GM19240 (cell line): ENCODE measurements around the gene ANKLE1.

Source experiments
- DNase-seq: peaks from one replicate; pipeline ENCODE4 v3.0.0; 2011; ENCODE audit warnings: low spot score; ENCODE audit not compliant: insufficient read length

The ANKLE1 gene

DNA sequence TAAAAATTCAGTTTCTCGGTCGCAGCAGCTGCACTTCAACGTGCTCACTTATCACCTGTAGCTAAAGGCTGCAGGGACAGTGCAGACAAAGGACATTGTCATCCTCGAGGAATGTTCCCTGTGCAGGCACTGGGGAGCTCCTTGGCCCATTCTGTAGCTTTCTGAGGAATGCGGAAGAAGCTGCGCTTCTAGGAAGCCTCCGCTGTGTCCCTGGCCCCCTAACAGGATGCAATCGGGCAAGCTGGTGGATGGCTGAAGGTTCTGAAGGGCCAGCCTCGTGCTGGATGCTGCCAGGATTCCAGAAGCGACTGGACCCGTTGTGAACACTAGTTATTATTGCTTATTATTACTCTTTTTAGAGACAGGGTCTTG, 44.9 kb downstream of the ANKLE1 start:
- DNase-seq, result no peak

DNA sequence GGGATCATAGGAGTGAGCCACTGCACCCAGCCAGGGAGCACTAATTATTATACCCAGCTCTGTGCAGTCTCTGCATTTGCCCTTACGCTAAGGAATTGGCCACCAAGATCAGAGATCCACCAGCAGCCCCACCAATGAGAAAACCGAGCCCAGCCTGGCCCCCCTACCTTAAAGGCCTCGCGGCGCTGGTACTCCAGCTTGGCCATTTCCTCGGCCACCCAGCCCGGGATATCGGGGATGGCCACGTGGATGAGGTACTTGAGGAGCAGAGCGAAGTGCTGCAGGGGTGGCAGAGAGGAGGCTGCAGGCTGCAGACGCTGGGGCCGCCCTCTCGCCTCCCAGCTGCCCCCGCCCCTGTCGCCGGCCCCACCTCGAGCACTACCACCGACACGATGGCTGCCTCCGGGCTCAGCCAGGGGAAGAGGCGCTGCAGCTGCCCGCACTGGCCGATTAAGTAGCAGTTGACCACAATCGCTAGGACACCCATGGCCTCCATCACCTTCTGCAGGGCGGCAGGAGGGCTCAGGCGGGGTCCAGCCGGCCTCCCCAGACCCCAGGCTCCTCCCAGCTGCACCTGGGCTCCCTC, 45.5 kb downstream of the ANKLE1 start:
- no peak for DNase-seq

DNA sequence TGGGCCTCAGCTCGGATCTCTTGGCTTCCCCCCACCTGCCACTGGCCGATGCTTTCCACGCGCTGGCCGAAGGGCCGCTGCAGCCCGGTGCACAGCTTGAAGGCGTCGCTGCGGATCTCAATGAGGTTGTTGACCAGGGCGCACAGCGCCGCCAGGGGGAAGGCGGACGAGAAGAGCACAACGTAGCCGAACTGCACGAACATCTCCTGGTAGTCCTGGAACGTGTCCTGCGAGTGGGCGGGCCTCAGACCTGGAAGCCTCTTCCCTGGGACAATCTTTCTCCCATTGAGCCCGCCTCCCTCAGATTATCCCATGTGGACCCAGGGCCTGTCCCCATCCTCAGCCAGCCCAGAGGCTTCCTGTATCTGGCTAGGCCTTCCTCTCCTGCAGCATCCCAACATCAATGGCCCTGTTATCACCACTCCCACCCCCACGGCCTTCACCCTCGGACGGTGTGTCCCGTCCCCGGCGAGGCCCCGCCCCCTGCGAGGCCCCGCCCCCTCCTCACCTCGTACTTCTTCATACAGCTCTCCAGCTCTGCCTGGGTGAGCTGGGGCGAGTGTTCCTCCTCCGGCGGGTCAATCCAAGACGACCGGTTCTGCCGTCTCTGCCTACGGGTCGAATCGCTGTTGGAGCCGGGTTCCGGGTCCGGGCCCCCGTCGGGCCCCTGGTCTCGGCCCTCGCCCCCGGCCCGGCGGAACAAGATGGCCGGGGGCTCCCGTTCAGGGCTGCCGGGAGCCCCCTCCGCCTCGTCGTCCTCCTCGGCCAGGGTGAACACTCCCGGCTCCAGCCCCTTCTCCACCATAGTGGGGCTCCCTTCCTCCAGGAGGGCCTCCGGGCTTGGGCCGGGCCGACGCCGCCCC, 46.2 kb downstream of the ANKLE1 start:
- no peak for DNase-seq

DNA sequence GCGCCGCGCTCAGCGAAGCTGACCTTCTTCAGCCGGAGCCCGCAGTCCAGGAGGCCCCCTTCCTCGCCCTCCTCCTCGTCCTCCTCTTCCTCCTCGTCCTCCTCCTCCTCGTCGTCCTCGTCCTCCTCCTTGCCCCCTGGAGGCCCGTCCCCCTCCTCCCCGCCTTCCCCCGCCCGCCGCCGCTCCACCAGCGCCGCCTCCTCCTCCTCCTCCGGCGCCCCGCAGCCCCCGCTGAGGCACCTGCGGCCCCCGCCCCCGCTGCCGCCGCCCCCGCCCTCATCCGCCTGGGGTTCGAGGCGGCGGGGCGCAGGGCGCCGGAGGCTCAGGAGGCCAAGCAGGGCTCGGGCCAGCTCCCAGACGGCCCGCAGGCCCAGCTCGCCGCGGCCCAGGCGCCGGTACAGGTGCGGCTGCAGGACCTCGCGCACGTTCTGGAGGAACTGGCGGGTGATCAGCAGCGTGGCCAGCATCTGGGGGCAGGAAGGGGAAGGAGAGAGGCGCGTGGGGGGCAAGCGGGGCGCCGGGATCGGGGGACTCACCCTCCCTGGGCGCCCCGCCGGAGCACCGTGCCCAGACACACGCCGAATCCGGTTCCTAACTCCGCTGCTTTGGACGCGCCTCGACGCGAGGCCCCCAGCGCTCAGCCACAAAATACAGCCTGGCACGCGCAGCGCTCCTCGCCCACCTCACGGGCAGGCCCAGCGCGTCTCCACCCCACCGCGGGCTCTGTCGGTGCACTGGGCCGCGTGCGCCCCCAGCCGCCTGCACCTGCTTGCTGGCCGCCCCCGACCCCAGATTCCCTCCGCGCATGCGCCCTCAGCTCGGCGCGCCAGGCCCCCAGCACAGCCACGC, 47.0 kb downstream of the ANKLE1 start:
- DNase-seq, result no peak

DNA sequence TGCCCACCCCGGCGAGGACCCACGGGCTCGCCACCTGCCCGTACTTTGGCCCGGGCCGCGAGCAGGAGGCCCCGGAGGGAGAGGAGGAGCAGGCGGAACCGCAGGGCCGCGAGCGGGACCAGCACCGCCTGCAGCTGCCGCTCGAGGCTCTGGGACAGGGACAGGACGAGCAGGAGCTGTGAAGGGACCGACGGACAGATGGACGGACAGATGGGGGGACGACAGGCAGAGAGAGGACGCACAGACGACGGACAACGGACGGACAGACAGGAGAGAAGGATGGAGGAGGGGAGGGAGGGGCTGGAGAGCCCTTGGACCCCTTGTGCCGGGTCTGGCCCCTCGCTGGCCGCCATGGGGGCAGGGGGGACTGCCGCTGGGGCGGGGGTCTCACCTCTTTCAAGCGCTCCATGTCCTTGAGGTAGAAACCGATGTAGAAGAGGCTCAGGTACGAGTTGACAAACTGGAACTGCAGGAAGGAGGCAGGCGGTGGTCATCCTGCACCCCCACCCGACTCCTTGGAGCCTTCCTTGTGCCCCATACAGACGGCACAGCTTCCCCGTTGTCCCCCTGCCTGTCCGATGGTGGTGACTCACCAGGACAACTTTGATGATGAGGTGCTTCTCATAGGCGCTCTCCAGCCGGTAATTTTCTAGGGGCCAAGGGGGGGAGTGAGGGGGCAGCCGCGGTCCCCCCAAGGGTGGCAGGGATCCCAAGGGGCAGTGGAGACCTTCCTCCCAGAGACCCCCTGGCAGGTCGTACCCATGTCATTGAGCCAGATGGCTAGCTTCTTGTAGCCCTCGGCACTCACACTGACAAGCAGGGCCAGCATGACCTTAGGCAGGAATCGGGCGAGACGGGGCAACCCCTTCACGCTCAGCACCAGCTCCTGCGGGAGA, 47.9 kb downstream of the ANKLE1 start:
- no peak for DNase-seq

DNA sequence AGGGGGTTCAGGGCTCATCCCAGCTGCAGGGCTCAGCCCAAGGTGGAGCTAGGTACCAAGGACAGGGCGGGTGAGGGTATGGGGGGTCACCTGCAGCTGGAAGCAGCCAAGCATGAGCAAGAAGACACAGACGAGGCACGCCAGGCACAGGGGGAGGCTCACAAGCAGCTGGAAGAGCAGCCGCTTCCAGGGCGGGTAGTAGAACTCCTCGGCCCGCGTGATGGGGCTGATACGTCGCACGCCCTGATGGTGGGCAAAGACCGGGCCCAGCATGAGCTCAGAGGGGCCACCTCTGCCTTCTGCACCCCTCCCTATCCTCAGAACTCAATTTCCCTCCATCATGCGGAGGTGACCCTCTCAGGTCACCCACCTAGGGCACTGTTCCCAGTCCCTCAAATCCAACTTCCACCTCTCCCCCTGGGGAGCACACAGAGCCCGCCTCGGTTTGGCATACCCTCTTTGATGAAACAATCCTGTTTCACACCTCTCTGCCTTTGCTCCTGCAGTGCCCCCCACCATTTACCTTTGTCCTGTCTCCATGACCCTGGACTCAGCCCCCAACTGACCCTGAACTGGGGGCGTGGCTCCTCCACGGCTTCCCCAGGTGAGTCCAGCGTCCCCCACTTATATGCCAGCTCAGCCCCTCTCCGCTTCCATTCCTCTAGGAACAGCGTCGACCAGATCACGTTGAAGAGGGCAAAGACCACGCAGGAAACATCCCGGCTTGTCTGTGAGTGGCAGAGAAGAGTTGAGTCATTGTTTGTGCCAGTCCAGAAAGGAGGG, 48.8 kb downstream of the ANKLE1 start:
- no peak for DNase-seq

DNA sequence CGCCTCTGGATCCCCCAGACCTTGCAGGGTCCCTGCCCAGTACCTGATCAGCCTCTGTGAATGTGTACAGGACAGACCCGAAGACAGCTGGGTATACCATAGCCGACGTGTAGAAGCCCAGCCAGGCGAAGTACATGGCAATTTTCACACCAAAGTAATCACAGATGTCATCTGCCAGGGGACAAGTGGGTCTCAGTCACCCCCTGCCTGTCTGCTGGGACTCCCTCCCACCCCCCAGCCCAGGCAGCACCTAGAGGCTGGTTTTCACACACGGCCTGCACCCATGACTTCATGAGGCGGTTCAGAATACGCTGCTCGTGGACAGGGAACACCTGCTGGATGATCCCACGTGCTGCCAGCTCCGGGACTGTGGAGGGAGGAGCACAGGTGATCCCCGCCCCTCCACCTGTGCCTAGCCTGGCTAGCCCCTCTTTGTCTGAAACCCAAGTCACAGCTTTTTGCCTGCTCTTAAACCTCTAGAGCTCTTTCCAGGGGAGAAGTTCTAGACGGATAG, 49.4 kb downstream of the ANKLE1 start:
- no peak for DNase-seq

DNA sequence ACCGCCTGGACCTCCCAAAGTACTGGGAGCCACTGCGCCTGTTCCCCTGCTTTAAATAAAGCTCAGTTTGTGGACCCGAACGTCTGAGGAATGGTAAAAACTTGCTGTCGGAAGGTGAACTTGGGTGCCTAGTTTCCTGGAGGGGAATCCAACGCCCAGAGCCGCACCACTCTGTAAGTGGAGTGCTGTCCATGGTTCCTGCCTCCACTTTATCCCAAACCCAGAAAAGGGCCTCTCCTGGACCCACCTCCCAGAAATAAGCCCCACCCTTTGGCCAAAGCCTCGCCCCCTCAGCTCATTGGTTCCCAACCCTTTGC, 50.6 kb downstream of the ANKLE1 start:
- DNase-seq, result no peak

DNA sequence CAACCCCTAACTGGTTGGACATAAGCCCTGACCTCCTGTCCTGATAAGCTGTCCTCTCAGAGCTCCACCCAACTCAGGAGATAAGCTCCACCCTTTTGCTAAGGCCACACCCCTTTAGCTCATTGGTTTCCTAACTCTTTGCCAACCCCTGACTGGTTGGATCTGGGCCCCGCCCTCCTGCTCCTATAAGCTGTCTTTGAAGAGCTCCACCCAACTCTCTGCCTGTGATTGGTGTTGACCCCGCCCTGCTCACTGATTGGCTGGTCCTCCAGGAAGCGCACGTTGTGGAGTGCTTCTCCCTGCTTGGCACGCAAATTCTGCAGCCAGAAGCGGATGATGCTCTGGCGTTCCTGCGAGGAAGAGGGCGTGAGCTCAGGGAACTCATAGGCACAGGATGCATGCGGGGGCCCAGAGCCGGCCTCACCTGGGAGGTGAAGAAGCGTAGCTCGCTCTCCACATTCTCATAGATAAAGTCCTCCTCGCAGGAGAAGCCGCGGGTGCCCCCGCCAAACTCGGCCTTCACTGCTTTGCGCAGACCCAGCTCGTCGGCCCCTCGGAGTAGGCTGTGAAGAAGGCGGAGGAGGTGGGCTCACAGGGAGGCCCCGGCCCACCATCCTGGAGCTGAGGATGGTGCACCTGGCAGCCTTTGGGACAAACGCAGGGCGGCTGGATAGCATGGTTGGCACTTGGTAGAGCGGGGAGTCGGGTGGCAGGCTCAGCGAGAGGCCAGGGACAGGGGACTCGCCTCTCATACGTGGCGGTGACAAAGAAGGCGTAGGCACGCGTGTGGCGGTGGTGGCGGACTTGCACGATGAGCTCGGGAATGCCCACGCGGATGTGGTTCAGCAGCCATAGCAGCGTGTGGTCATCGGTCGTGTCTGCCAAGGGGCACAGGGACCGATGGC, 51.2 kb downstream of the ANKLE1 start:
- no peak for DNase-seq

DNA sequence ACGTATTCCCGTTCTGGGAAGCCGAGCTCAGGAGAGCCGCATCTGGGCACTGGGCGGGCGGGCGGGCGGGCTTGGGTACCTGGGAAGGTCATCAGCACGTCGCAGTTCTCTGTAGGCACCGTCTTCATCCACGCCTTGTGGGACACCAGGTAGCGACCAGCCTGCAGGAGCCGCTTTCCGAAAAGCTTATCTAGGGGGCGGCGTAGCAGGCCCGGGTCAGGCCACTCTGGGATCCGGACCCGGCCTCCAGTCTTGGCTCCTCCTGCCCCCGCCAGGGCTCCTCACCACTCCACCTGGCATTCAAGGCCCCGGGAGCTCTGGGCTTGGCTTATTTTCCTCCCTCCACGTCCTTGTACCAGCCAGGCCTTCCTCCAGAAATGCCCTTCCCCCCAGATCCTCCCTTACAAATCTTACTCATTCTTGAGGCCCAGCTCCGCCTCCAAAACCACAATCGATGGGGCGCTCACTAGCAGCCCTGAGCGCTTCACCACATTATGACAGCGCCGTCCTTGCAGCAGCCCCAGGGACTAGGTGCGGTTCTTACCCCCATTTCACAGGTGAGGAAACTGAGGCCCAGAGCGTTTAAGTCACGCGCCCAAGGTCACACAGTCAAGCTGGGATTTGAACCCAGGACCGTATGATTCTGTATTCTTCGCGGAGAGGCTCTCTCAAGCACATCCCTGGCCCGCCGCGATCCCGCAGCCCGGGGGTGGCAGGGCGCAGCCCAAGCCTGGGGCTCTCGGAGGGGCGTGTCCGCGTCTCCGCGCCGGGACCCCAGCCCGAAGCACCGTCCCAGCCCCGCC, 52.1 kb downstream of the ANKLE1 start:
- DNase-seq, result peak; percentile 66

DNA sequence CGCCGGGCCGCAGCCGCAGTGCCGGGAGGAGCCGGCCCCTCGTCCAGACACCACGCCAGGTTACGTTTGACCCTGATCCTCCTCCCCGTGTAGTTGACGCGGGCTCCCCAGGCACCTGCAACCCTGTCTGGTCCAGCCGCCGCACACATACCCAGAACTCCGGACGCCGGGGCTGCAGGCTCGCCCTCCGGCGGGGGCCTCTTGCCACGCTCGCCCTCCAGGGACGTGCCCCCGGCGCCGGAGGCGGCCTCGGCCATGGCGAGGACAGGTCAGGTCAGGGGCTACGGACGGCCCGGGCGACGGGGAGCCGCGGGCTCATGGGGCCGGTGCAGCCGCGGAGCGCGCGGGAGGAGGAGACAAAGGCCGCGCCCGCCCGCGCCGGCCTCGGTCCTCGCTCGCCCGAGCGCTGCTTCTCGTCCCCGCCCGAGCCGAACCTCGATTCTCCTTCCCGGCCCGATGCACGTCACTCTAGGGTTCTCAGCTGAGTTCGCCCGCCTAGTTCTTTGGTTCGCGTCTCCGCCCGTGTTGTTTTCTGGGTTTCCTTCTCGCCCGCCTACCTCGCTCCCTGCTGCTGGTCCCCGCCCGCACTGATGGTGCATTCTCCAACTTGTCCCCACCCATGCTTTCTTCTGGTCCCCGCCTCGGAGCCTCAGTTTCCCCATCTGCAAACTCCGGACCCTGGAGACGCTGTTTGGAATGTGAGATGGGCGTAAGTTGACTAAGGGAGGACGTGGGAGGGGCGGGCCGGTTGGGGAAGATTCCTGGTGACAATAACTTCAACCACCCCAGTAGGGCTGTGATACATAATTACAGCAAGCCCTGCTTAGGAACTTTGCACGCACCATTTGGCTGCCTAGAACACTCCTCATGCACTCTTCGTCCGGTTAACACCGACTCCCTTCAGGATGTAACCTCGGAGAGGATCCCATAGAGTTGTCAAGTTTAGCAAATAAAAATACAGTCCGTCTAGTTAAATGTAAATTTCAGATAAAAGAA, 53.0 kb downstream of the ANKLE1 start, which contains the start of gene ANO8:
Gene ANO8, minus strand, starts transcription at position 442 of the 996 bp plus-strand sequence. Its CDS starts 185 bp downstream, at position 257.
- peak; percentile 91 for DNase-seq

DNA sequence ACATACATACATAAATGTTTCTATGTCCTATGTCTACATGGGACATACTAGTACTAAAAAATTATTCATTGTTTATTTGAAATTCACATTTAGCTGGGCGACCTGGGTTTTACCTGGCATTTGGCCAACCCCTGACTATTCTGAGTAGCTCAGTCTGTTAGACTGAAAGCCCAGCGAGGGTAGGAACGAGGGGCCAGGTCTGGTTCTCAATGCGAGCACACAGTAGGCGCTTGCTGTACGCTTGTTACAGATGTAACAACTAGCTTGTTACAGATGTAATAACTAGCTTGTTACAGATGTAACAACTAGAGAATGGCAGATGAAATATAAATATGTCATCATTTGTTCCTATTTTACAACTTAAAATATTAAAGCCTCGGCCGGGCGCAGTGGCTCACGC, 53.9 kb downstream of the ANKLE1 start:
- DNase-seq, result no peak
